Karpas-422 (cell line): ENCODE results near the gene KRT39. TPM values are rescaled to one million over a fixed set of nuclear protein-coding genes. Genes with fewer than 3 reads are reported as not detected.

Experiments used
- DNase-seq: peaks from one replicate; pipeline ENCODE4 v3.0.0-alpha.2; 2015
- H2AFZ ChIP-seq: fragments of 200-600 bp; sonication (generic); 2 replicates; pipeline ENCODE4 v1.6.1; 2014; ENCODE audit warnings: antibody characterized with exemption, low read length, mixed read lengths
- H3K27ac ChIP-seq: fragments of 200-600 bp; sonication (generic); 2 replicates; pipeline ENCODE4 v1.5.1; 2014; ENCODE audit warnings: mild to moderate bottlenecking, low read length, moderate library complexity
- H3K27me3 ChIP-seq: fragments of 200-600 bp; sonication (generic); 2 replicates; pipeline ENCODE4 v1.6.1; 2014; ENCODE audit warnings: low read length, mixed read lengths
- H3K36me3 ChIP-seq: fragments of 200-600 bp; sonication (generic); 2 replicates; pipeline ENCODE4 v1.6.1; 2014; ENCODE audit warnings: low read length, mixed read lengths; ENCODE audit not compliant: insufficient read depth
- H3K4me1 ChIP-seq: fragments of 200-600 bp; sonication (generic); 2 replicates; pipeline ENCODE4 v1.6.1; 2014; ENCODE audit warnings: mild to moderate bottlenecking, low read length, mixed read lengths
- H3K4me2 ChIP-seq: fragments of 200-600 bp; sonication (generic); 2 replicates; pipeline ENCODE4 v1.6.1; 2014; ENCODE audit warnings: low read length, low read depth, mild to moderate bottlenecking; ENCODE audit not compliant: poor library complexity, severe bottlenecking
- H3K4me3 ChIP-seq: fragments of 200-600 bp; sonication (generic); 2 replicates; pipeline ENCODE4 v1.5.1; 2014; ENCODE audit warnings: mild to moderate bottlenecking, antibody characterized with exemption, low read length, mixed read lengths
- H3K79me2 ChIP-seq: fragments of 200-600 bp; sonication (generic); 2 replicates; pipeline ENCODE4 v1.6.1; 2014; ENCODE audit warnings: mild to moderate bottlenecking, low read length, mixed read lengths
- H3K9ac ChIP-seq: fragments of 200-600 bp; sonication (generic); 2 replicates; pipeline ENCODE4 v1.6.0; 2014; ENCODE audit warnings: low read length
- H3K9me2 ChIP-seq: fragments of 200-600 bp; sonication (generic), shearing (Covaris generic); replicated peaks from 2 replicates; pipeline ENCODE4 v1.6.0; 2014; ENCODE audit warnings: mild to moderate bottlenecking, low read length, moderate library complexity; ENCODE audit not compliant: insufficient read depth
- H3K9me3 ChIP-seq: fragments of 300-700, 200-600 bp; sonication (generic); 2 replicates; pipeline ENCODE4 v1.6.1; 2014; ENCODE audit warnings: low read length, mixed read lengths
- H4K20me1 ChIP-seq: fragments of 200-600 bp; sonication (generic); 2 replicates; pipeline ENCODE4 v1.6.1; 2014; ENCODE audit warnings: mild to moderate bottlenecking, antibody characterized with exemption, low read length, low read depth; ENCODE audit not compliant: insufficient read depth
- total RNA-seq: library from RNA; depleted of rRNA; stranded (reverse); fragments of >200 nt; shearing (Covaris generic); gene quantifications from 2 replicates; pipeline ENCODE4 v1.2.3, GENCODE V29; 2014; ENCODE audit warnings: low replicate concordance

The KRT39 gene
- total RNA-seq, 1 experiment from 2014 or later, result not detected

GRCh38 chr17:40947929-40948328 is 18.8 kb downstream of the KRT39 start:
- no peaks in the 10 kb centered on the region for H3K27me3 ChIP-seq
- no peak overlapping the region for H3K9ac ChIP-seq
- H3K9me3 ChIP-seq, result no peaks in the 10 kb centered on the region
- no peak overlapping the region for H3K27ac ChIP-seq
- no peaks in the 10 kb centered on the region for H3K79me2 ChIP-seq
- H3K36me3 ChIP-seq, result no peaks in the 10 kb centered on the region
- no peak overlapping the region for H3K4me2 ChIP-seq
- H3K9me2 ChIP-seq, result no peaks in the 10 kb centered on the region
- no peaks in the 10 kb centered on the region; the same call in 1 of the 2 replicates for H3K4me1 ChIP-seq
- H2AFZ ChIP-seq, result no peak overlapping the region
- H3K4me3 ChIP-seq, result no peak overlapping the region
- H4K20me1 ChIP-seq, result no peaks in the 10 kb centered on the region
- DNase-seq, result no peak

- H4K20me1 ChIP-seq, result no peaks in the 10 kb centered on the region
- no peaks in the 10 kb centered on the region for H3K9me2 ChIP-seq
- H3K9ac ChIP-seq, result no peak overlapping the region
- H3K27ac ChIP-seq, result no peak overlapping the region
- H3K4me1 ChIP-seq, result no peaks in the 10 kb centered on the region
- H3K4me2 ChIP-seq, result no peak overlapping the region
- H2AFZ ChIP-seq, result no peak overlapping the region
- DNase-seq, result no peak
- no peaks in the 10 kb centered on the region for H3K36me3 ChIP-seq
- H3K79me2 ChIP-seq, result no peaks in the 10 kb centered on the region
- H3K4me3 ChIP-seq, result no peak overlapping the region
- no peaks in the 10 kb centered on the region for H3K9me3 ChIP-seq
- H3K27me3 ChIP-seq, result no peaks in the 10 kb centered on the region
Measured at GRCh38 chr17:40945414-40945813, 21.3 kb downstream of the KRT39 start.

- Histone ChIP-seq H3K9me3 (no peaks in the 10 kb centered on the region), H3K27me3 (no peaks in the 10 kb centered on the region)
Measured at GRCh38 chr17:40944531-40944930, 22.2 kb downstream of the KRT39 start.

GRCh38 chr17:40942553-40942952 is 24.2 kb downstream of the KRT39 start:
- Histone ChIP-seq H3K9me2 (no peaks in the 10 kb centered on the region), H3K27ac (no peak overlapping the region), H3K4me2 (no peak overlapping the region), H3K36me3 (no peaks in the 10 kb centered on the region), H3K9ac (no peak overlapping the region), H3K9me3 (no peaks in the 10 kb centered on the region), H2AFZ (no peak overlapping the region), H3K27me3 (no peaks in the 10 kb centered on the region), H3K79me2 (no peaks in the 10 kb centered on the region), H4K20me1 (no peaks in the 10 kb centered on the region), H3K4me1 (no peaks in the 10 kb centered on the region), H3K4me3 (no peak overlapping the region)
- DNase-seq, result no peak

More at GRCh38 chr17:40944531-40944930, 22.2 kb downstream of the KRT39 start:
- Histone ChIP-seq H3K4me3 (no peak overlapping the region), H3K4me2 (no peak overlapping the region), H3K9me2 (no peaks in the 10 kb centered on the region), H3K4me1 (no peaks in the 10 kb centered on the region), H3K79me2 (no peaks in the 10 kb centered on the region), H2AFZ (no peak overlapping the region), H3K27ac (no peak overlapping the region), H3K36me3 (no peaks in the 10 kb centered on the region), H3K9ac (no peak overlapping the region), H4K20me1 (no peaks in the 10 kb centered on the region)
- no peak for DNase-seq

DNA sequence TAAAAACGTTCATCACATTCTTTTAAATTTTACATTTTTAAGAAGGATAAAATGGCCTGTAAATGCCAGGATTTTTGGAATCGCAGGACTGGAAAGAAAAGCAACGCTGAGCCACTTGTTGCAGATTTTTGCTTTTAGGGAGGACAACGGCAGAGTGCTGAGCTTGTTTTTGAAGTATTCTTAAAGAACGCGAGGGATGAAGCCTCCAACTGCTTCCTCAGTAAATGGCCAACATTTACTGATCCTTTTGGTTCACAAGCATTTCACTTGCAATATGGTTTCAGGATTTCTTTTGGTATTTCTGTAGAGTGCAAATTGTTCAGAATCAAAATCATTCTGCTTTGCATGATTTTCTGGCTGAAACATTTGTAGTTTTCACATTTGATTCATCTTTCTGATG is 26.5 kb downstream of the KRT39 start:
- Histone ChIP-seq H3K9me2 (no peaks in the 10 kb centered on the region), H3K9me3 (no peaks in the 10 kb centered on the region), H3K4me2 (no peak overlapping the region), H3K4me3 (no peak overlapping the region), H3K27ac (no peak overlapping the region), H3K9ac (no peak overlapping the region), H4K20me1 (no peaks in the 10 kb centered on the region), H3K79me2 (no peaks in the 10 kb centered on the region), H3K36me3 (no peaks in the 10 kb centered on the region), H2AFZ (no peak overlapping the region), H3K27me3 (no peaks in the 10 kb centered on the region), H3K4me1 (no peaks in the 10 kb centered on the region)
- DNase-seq, result no peak

DNA sequence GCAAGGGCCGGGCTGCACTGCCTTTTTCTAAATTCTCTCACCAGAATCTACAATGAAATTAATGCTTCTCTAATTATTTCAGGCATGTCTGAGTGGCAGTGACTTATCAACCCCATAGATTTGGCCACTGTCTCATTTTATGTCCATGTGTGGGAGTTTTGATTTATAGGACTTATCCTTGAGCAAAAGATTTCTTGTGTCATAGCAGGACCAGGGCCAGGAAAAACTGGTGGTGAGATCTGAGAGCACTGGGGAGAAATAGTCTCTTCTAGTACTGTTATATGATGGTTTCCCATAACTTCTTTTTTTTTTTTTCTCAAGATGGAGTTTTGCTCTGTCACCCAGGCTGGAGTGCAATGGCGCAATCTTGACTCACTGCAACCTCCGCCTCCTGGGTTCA is 27.8 kb downstream of the KRT39 start:
- Histone ChIP-seq H3K4me2 (no peak overlapping the region), H3K36me3 (no peaks in the 10 kb centered on the region), H3K27me3 (no peaks in the 10 kb centered on the region), H3K27ac (no peak overlapping the region), H3K4me1 (no peaks in the 10 kb centered on the region), H3K4me3 (no peak overlapping the region), H3K9me2 (no peaks in the 10 kb centered on the region), H3K79me2 (no peaks in the 10 kb centered on the region), H3K9me3 (no peaks in the 10 kb centered on the region), H2AFZ (no peak overlapping the region), H3K9ac (no peak overlapping the region), H4K20me1 (no peaks in the 10 kb centered on the region)
- no peak for DNase-seq

GRCh38 chr17:40937384-40937819 is 29.3 kb downstream of the KRT39 start, which contains the start of gene KRT23:
Gene KRT23 (minus strand): TSS chr17:40937646. CDS start chr17:40936603, 1,043 bp downstream.
- Histone ChIP-seq H3K4me3 (no peak within 1 kb of the TSS), H3K27me3 (no peaks in the 10 kb centered on the region), H3K27ac (no peak within 1 kb of the TSS), H3K4me1 (no peaks in the 10 kb centered on the region), H3K9me3 (no peaks in the 10 kb centered on the region), H3K36me3 (no peaks in the 10 kb centered on the region), H3K9me2 (no peaks in the 10 kb centered on the region), H3K4me2 (no peak within 1 kb of the TSS), H4K20me1 (no peaks in the 10 kb centered on the region), H3K9ac (no peak within 1 kb of the TSS), H3K79me2 (no peaks in the 10 kb centered on the region), H2AFZ (no peak within 1 kb of the TSS)
- DNase-seq, result no peak

GRCh38 chr17:40936976-40937375 is 29.8 kb downstream of the KRT39 start:
- Histone ChIP-seq H3K9ac (no peak overlapping the region), H3K27ac (no peak overlapping the region), H3K4me2 (no peak overlapping the region), H3K36me3 (no peaks in the 10 kb centered on the region), H3K79me2 (no peaks in the 10 kb centered on the region), H2AFZ (no peak overlapping the region), H3K4me1 (no peaks in the 10 kb centered on the region), H3K27me3 (no peaks in the 10 kb centered on the region), H4K20me1 (no peaks in the 10 kb centered on the region), H3K4me3 (no peak overlapping the region), H3K9me3 (no peaks in the 10 kb centered on the region), H3K9me2 (no peaks in the 10 kb centered on the region)
- no peak for DNase-seq
